ENCODE measurements around the gene OSBPL1A. TPM values are rescaled to one million over a fixed set of nuclear protein-coding genes. Genes with fewer than 3 reads are reported as not detected.

The OSBPL1A gene
- total and polyA plus RNA-seq, 10 of the 15 experiments (the other 5 are each of a cell fraction or from before 2014, with no cell fraction given) = 0.02 to 0.83 (median 0.11) TPM; not detected in 6

DNA sequence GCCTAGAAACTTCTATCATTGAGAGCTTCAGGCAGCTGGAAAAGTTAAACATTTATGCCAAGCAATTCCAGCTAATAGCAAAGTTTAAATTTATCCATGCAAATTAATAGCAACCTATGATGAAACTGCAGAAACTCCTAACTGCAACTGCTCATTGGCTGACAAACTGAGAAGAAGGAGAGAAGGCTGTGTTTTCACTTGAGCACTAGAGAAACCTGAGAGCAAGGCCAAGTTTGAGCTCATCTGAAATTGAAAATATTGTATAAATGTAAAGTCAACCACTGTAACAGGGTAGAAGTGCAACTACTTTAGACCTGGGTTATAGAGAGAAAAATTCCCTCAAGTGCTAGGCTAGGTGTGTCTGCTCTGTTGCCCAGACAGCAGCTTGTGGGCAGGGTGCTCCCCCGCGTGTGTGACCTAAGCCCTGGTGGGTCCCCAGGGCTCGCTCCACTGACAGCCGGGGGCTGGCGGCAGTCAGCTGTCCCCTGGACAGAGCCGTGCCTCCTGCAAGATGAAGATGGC lies 208.6 kb downstream of the OSBPL1A start (continued):
- TF ChIP-seq NR2F1 (conservative IDR thresholded peaks at IDR 0.05) (0 out of 2 replicates have a peak, but pooled peaks have one; percentile 39), RUNX3 (IDR thresholded peaks at IDR 0.05; ENCODE audit: low read length) (peak; percentile 71), ZNF274 (IDR thresholded peaks at IDR 0.05; ENCODE audit: insufficient read depth, insufficient read length) (no peak), ATF3 (IDR thresholded peaks at IDR 0.05; ENCODE audit: borderline replicate concordance, extremely low read depth, low read depth, low read length) (no peak), BHLHE40 (IDR thresholded peaks at IDR 0.05; ENCODE audit: borderline replicate concordance in 1 of 2, low read depth in 2 of 2, low read length in 1 of 2) (no peak), CREM (IDR thresholded peaks at IDR 0.05; ENCODE audit: low read depth) (peak; percentile 75; the same call in 1 of the 2 replicates), ZBTB33 (IDR thresholded peaks at IDR 0.05) (no peak), NFYB (IDR thresholded peaks at IDR 0.05; ENCODE audit: insufficient read depth, low read depth, low read length) (no peak), RCOR1 (conservative IDR thresholded peaks at IDR 0.05; ENCODE audit: low read depth, low read length) (no peak), EZH2 (IDR thresholded peaks at IDR 0.05; ENCODE audit: borderline replicate concordance, control insufficient read depth, low read depth, low read length) (no peak), BCL3 (IDR thresholded peaks at IDR 0.05; ENCODE audit: borderline replicate concordance, insufficient read depth, low read depth, low read length, poor library complexity, severe bottlenecking) (no peak), MEF2A (IDR thresholded peaks at IDR 0.05; ENCODE audit: insufficient read depth, low read depth, low read length) (no peak), NFYA (IDR thresholded peaks at IDR 0.05; ENCODE audit: borderline replicate concordance, low read depth, low read length) (no peak), EGR1 (IDR thresholded peaks at IDR 0.05; ENCODE audit: borderline replicate concordance in 1 of 2, low read depth in 2 of 2, low read length in 2 of 2) (no peak), TCF3 (IDR thresholded peaks at IDR 0.05; ENCODE audit: borderline replicate concordance, insufficient read depth, low read depth, low read length) (no peak), EED (IDR thresholded peaks at IDR 0.05; ENCODE audit: low read depth) (no peak), ZNF384 (IDR thresholded peaks at IDR 0.05; ENCODE audit: borderline replicate concordance, low read depth, low read length) (no peak), ZNF622 (IDR thresholded peaks at IDR 0.05) (no peak), RAD21 (IDR thresholded peaks at IDR 0.05; ENCODE audit: insufficient read depth, low read depth, low read length) (peak; percentile 11; the same call in 1 of the 2 replicates), BACH1 (IDR thresholded peaks at IDR 0.05; ENCODE audit: borderline replicate concordance) (no peak), HCFC1 (IDR thresholded peaks at IDR 0.05; ENCODE audit: low read length) (no peak), SUPT20H (IDR thresholded peaks at IDR 0.05; ENCODE audit: borderline replicate concordance, control insufficient read depth, low read depth, low read length) (no peak)
- TF ChIP-seq, protein P1, sequence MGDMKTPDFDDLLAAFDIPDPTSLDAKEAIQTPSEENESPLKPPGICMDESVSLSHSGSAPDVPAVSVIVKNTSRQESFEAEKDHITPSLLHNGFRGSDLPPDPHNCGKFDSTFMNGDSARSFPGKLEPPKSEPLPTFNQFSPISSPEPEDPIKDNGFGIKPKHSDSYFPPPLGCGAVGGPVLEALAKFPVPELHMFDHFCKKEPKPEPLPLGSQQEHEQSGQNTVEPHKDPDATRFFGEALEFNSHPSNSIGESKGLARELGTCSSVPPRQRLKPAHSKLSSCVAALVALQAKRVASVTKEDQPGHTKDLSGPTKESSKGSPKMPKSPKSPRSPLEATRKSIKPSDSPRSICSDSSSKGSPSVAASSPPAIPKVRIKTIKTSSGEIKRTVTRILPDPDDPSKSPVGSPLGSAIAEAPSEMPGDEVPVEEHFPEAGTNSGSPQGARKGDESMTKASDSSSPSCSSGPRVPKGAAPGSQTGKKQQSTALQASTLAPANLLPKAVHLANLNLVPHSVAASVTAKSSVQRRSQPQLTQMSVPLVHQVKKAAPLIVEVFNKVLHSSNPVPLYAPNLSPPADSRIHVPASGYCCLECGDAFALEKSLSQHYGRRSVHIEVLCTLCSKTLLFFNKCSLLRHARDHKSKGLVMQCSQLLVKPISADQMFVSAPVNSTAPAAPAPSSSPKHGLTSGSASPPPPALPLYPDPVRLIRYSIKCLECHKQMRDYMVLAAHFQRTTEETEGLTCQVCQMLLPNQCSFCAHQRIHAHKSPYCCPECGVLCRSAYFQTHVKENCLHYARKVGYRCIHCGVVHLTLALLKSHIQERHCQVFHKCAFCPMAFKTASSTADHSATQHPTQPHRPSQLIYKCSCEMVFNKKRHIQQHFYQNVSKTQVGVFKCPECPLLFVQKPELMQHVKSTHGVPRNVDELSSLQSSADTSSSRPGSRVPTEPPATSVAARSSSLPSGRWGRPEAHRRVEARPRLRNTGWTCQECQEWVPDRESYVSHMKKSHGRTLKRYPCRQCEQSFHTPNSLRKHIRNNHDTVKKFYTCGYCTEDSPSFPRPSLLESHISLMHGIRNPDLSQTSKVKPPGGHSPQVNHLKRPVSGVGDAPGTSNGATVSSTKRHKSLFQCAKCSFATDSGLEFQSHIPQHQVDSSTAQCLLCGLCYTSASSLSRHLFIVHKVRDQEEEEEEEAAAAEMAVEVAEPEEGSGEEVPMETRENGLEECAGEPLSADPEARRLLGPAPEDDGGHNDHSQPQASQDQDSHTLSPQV (IDR thresholded peaks at IDR 0.05) = no peak
